Prostate gland (tissue), 2 donors: Measurements from ENCODE around the gene ADCY7.

ENCODE experiments used
- POLR2A ChIP-seq: fragments of 450-650 bp; IDR thresholded peaks from one replicate; pipeline ENCODE4 v1.6.1; 2016; ENCODE audit warnings: antibody characterized with exemption, mild to moderate bottlenecking
- POLR2AphosphoS5 ChIP-seq: sonication (generic); formaldehyde crosslinking; IDR thresholded peaks from one replicate; pipeline ENCODE4 v1.6.1; 2017; ENCODE audit warnings: antibody characterized with exemption
- TF ChIP-seq, protein P1 (sequence below), 4 experiments: fragments of 200-600 bp in 2 of 4; fragments of 450-650 bp in 2 of 4; sonication (generic) in 2 of 4; IDR thresholded peaks; 1 replicate in 3 of 4; 2 replicates in 1 of 4; pipeline ENCODE4 v1.5.1; 2016 to 2019; ENCODE audit warnings: antibody characterized with exemption in 4 of 4, mild to moderate bottlenecking in 2 of 4, moderate library complexity in 2 of 4

DNA sequence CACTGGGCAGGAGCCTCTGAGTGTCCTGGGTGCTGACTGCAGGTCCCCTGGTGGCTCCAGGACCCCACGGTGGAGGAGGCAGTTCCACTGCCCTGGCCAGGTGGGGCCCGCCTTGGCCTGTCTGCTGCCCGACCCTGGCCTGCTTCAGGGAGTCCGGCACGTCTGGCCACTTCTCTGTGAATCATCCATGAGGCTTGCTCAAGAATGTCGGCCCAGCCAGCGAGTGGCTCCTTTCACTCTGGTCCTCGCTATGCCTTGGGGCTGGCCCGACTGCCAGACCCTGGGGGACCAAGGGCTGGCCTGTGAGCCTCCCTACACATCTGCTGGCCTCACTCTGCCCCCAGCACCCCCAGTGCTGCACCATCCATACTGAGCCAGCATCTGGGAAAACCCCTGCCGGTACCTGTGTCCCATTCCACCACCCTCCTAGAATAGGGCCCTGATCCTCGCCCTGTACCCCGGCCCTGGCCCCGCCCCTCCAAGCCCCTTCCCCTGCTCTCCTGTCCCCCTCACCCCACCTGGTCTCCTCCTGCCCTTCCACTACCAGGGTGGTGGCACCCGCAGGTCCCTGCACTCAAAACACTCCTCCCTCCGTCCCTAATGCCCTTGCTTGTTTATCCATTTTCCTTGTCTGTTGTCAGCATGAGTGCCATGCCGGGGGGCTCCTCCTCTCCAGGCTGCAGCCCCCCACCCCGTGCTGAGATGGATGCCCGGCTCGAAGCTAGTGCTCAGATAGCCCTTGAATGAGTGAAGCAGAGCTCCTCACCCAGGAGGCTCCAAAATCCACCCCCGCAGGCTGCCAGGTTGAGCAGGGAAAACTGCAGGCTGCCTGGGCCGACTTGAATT is 35.5 kb downstream of the ADCY7 start:
- TF ChIP-seq, protein P1, sequence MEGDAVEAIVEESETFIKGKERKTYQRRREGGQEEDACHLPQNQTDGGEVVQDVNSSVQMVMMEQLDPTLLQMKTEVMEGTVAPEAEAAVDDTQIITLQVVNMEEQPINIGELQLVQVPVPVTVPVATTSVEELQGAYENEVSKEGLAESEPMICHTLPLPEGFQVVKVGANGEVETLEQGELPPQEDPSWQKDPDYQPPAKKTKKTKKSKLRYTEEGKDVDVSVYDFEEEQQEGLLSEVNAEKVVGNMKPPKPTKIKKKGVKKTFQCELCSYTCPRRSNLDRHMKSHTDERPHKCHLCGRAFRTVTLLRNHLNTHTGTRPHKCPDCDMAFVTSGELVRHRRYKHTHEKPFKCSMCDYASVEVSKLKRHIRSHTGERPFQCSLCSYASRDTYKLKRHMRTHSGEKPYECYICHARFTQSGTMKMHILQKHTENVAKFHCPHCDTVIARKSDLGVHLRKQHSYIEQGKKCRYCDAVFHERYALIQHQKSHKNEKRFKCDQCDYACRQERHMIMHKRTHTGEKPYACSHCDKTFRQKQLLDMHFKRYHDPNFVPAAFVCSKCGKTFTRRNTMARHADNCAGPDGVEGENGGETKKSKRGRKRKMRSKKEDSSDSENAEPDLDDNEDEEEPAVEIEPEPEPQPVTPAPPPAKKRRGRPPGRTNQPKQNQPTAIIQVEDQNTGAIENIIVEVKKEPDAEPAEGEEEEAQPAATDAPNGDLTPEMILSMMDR (IDR thresholded peaks at IDR 0.05), result no peak
- TF ChIP-seq POLR2AphosphoS5, result no peak
- TF ChIP-seq POLR2A, result no peak
